GM10248 (cell line): ENCODE data around the gene AGXT.

ENCODE experiments used
- CTCF ChIA-PET: fragments of 300-600 bp; sonication (Branson Sonifier 250); formaldehyde crosslinking; extraction: SDS; loops from one replicate; lab custom pipeline; 2021; ENCODE audit warnings: antibody characterized with exemption; lab: Yijun Ruan, JAX
- POLR2A ChIA-PET: fragments of 350-650 bp; sonication (Branson Sonifier 250); formaldehyde crosslinking; extraction: SDS; loops from one replicate; lab custom pipeline; 2020; ENCODE audit warnings: antibody characterized with exemption; lab: Yijun Ruan, JAX
- DNase-seq: peaks from one replicate; pipeline ENCODE4 v3.0.0; 2012; ENCODE audit errors: extremely low spot score
- TF ChIP-seq, protein P1 (sequence below): IDR thresholded peaks from 2 replicates; pipeline ENCODE4 v1.5.1; 2012; ENCODE audit warnings: mild to moderate bottlenecking, low read depth; ENCODE audit errors: extremely low read depth, missing control alignments, control extremely low read depth

Gene AGXT

DNA sequence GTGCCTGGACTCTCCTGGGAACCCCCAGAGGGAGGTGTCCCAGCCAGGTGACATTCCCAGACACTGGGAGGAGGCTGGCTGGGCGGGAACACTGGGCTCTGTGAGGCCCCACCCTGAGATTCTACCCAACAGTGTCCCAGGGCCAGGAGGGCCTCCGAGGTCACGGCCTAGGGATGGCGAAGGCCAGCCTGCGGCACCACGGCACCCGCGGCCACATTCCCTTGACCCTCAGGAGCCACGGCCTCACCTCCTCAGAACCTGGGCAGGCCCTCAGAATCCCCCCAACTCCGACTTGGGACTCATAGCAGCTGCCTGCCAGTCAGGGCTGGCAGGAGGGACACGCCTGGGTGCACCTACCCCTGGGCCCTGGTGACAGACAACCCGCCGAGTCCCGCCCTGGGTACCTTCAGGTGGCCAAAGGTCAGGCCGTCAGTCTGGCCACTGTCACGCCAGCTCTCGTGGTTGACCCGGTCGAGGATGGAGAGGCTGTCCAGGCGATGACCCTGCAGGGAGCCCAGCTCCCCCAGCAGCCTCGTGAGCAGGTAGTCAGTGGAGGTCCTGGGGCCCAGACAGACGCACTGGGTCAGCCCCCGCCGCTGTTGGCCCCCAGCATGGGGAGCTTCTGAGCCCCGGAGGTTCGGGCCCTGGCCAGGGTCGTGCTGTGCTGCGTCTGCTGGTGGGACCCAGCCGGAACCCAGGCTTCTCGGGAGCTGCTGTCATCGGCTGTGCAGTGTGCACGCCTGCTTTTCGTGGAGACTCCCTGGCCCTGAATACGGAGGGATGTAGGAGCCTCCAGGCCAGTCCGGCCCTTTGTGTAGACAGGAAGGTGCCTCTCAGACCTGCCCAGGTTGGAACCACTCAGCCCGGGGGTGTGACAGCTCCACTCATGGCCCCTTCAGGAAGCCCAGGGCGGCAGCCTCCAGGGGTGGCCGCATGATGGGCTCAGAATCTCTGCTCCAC is 21.3 kb downstream of the AGXT start:
- ChIA-PET POLR2A (no interaction called here), CTCF (interaction anchor here (1.4 kb wide), 1 partner anchor 24 kb away, joined by 5 read pairs; no protein-coding TSS in a partner anchor)
- TF ChIP-seq, protein P1, sequence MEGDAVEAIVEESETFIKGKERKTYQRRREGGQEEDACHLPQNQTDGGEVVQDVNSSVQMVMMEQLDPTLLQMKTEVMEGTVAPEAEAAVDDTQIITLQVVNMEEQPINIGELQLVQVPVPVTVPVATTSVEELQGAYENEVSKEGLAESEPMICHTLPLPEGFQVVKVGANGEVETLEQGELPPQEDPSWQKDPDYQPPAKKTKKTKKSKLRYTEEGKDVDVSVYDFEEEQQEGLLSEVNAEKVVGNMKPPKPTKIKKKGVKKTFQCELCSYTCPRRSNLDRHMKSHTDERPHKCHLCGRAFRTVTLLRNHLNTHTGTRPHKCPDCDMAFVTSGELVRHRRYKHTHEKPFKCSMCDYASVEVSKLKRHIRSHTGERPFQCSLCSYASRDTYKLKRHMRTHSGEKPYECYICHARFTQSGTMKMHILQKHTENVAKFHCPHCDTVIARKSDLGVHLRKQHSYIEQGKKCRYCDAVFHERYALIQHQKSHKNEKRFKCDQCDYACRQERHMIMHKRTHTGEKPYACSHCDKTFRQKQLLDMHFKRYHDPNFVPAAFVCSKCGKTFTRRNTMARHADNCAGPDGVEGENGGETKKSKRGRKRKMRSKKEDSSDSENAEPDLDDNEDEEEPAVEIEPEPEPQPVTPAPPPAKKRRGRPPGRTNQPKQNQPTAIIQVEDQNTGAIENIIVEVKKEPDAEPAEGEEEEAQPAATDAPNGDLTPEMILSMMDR: no peak
- no peak for DNase-seq

DNA sequence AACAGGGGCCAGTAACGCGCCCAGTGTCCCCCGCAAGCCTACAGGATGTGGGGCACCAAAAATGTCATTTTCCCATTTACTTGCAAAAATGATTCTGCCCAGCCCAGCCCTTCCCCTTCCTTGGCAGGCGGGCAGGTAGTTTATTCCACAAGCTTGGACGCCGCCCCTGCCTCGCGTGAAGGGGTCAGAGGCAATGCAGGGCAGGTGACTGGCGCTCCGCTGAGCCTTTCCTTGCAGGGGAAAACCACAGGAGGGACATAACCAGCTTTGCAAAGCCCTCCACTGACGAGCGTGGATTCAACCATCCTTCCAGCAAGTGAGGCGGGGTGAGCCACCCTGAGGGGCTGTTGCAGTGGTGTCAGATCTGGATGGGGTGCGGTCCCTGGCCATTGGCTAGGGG is 22.1 kb downstream of the AGXT start:
- POLR2A ChIA-PET: no interaction called here

DNA sequence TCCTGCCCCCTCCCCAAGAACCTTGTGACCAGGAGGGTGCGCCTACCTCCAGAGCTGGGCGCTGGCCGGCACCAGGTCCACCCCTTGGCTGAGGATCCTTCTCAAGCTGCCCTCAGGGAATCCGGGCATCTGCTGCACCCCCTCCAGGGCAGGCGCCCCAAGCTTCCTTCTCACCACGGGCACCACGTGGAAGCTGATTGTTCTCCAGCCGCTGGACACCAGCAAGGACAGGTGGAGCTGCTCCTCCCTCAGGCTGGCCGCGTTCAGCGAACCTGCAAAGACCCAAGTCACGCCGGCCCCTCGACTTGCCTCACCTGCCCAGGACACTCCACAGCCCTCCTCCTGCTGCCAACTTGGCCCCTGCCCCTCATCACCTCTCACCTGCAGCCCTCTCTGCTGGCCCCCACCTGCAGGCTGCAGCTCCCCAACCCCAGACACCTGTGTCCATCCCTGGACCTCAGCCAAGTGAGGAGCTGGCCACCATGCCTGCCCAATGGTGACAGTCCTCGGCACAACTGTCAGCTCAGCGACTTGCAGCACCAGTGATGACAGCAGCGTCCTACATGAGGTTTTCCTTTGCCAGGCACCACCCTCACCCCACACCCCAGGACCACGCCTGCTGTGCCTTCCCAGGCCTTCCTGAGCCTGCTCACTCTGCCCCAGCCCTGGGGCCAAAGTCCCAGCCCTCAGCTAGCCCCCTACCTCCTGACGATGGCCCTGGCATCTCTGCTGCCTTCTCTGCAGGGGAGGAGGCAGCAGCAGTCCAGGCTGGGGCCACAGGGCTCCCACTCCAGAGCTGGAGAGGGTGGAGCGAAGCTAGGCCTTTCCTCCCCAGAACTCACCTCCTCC is 23.1 kb downstream of the AGXT start:
- TF ChIP-seq, protein P1: no peak
- ChIA-PET POLR2A (no interaction called here), CTCF (interaction anchor here (1.0 to 1.3 kb wide), 2 partner anchors 7 to 23 kb away, joined by 3 to 6 read pairs; no protein-coding TSS in a partner anchor)
- DNase-seq: no peak

More for the DNA sequence above, 22.1 kb downstream of the AGXT start:
- TF ChIP-seq, protein P1: no peak
- CTCF ChIA-PET: interaction anchor here (1.0 to 1.4 kb wide), 2 partner anchors 8 to 23 kb away, joined by 3 to 5 read pairs; no protein-coding TSS in a partner anchor
- DNase-seq: no peak

DNA sequence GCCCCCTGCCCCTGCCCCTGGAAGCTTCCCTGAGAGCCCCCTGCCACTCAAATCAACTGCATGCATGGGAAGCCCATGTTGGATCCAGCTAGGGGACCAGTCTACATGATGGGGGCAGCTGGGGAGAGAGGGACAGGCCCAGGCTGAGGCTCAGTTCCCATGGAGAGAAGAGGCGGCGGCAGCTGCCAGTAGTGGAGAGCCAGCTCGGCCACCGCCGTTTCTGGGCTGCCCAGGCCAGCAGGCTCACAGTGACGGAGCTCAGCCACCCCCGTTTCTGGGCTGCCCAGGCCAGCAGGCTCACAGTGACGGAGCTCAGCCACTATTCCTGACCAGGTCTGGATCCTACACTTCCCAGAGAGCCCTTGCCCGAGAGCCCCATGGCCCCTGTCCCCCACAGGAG is 23.7 kb downstream of the AGXT start:
- POLR2A ChIA-PET: no interaction called here
- no peak for DNase-seq
- CTCF ChIA-PET: interaction anchor here (1.3 kb wide), 1 partner anchor 23 kb away, joined by 6 read pairs; no protein-coding TSS in a partner anchor
- TF ChIP-seq, protein P1: no peak

DNA sequence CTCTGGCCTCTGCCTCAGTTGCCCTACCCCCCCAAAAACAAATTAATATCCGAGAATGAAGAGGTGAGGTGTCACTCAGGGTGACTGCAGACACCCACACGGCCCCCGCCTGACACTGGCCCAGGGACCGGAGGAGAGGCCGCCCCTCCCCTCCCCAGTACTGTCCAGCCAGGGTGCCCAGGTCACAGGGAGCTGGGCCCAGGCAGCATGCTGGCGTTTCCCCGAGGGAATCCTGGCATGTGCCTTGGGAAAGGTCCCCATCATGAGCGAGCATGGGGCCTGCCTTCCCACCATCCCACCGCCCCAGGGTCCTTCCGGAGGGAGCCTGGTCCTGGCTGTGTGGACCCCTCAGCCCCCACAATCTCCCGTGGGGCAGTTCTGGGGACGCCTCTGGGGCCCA is 24.3 kb downstream of the AGXT start:
- CTCF ChIA-PET: no interaction called here
- POLR2A ChIA-PET: no interaction called here

More for the DNA sequence above, 24.3 kb downstream of the AGXT start:
- TF ChIP-seq, protein P1: no peak
- DNase-seq: no peak
